Measurements from ENCODE around the gene TRMT61B.

The TRMT61B gene

DNA sequence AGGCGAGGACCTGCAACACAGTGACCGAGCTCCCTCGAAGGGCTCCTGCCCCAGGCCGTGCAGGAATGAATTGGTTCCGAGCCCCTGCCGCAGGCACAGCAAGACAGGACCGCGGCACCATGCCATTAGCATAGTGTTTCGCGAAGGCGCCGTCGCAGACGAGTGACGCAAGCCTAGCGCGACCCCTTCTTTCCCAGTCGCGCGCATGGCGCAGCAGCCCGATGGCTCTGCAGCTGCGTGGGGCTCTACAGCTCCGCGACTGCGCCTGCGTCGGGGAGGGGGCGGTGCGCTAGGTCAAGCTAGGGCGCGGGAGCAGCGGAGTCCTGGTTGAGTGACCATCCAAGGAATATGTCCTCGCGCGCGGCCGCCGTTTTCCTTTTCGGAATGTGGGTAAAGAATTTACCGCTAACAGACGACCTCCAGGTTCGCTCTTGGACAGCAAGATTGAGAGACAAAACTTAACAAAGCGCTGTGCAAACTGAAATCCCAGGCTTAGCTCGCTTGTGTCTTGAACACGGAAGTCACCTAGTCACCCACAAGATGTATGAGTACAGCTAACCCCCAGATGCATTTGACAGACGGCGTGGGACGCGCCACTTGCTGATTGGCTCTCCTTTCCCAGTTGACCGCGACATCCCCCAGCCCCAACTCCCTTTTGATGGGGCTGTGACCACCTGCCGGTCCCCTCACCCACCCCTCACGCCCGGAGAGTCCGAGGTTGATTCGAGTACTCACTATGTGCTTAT lies at the start of gene TRMT61B:
TRMT61B (minus strand) TSS at position 164 of the 746 bp plus-strand sequence; CDS start at position 132, 32 bp downstream.
- no peaks in the 10 kb centered on the region for H3K9me3 Mint-ChIP-seq
- peaks cover 22% of the 10 kb centered on the region for H3K36me3 Mint-ChIP-seq (ENCODE audit: low read depth)
- peaks cover 1% of the 10 kb centered on the region for H3K27me3 Mint-ChIP-seq

DNA sequence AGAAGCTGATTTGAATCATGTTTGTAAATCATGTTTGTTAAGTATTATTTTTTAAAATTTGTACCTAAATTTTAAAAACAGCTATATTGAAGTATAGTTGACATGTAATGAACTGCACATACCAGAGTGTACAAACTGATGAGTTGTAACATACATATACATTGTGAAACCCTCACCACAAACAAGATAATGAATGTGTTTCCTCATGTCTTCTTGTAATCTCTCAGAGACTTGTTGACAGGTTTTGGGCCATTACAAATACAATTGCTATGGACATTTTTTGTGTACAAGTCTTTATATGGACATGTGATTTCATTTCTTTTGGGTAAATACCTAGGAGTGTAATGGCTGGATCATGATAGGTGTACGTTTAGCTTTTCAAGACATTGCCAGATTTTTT lies 45.8 kb upstream of the TRMT61B start:
- Mint-ChIP-seq H3K4me1 (ENCODE audit: low read depth) (no peaks in the 10 kb centered on the region), H3K27me3 (no peaks in the 10 kb centered on the region), H3K9me3 (no peaks in the 10 kb centered on the region), H3K36me3 (ENCODE audit: low read depth) (peaks cover 90% of the 10 kb centered on the region), H3K27ac (no peak overlapping the region), H3K4me3 (no peak overlapping the region)
- intact Hi-C loops (cut with micrococcal nuclease) = no loop called here

More for the DNA sequence above, at the start of gene TRMT61B:
- peak within 1 kb of the TSS; percentile 95 for H3K4me3 Mint-ChIP-seq
- H3K4me1 Mint-ChIP-seq (ENCODE audit: low read depth) = peaks cover 26% of the 10 kb centered on the region
- intact Hi-C loops (cut with micrococcal nuclease) = loop anchor here (1.0 kb wide), 1 partner anchor 24 kb away; the partner anchor contains the start of gene WDR43
- H3K27ac Mint-ChIP-seq = peak within 1 kb of the TSS; percentile 93

- peaks cover 4% of the 10 kb centered on the region for H3K4me1 Mint-ChIP-seq (ENCODE audit: low read depth)
- intact Hi-C loops (cut with micrococcal nuclease) = no loop called here
- H3K27me3 Mint-ChIP-seq = no peaks in the 10 kb centered on the region
- no peak overlapping the region for H3K4me3 Mint-ChIP-seq
- peaks cover 93% of the 10 kb centered on the region for H3K36me3 Mint-ChIP-seq (ENCODE audit: low read depth)
- H3K27ac Mint-ChIP-seq = no peak overlapping the region
- no peaks in the 10 kb centered on the region for H3K9me3 Mint-ChIP-seq
Observed at GRCh38 chr2:28909655-28910353, 39.7 kb upstream of the TRMT61B start.

- H3K9me3 Mint-ChIP-seq = no peaks in the 10 kb centered on the region
- H3K27me3 Mint-ChIP-seq = no peaks in the 10 kb centered on the region
- no peak overlapping the region for H3K27ac Mint-ChIP-seq
- peaks cover 6% of the 10 kb centered on the region for H3K4me1 Mint-ChIP-seq (ENCODE audit: low read depth)
- peaks cover 87% of the 10 kb centered on the region for H3K36me3 Mint-ChIP-seq (ENCODE audit: low read depth)
- intact Hi-C loops (cut with micrococcal nuclease) = no loop called here
- H3K4me3 Mint-ChIP-seq = no peak overlapping the region
Observed at GRCh38 chr2:28908172-28908571, 38.1 kb upstream of the TRMT61B start.

GRCh38 chr2:28906821-28907220 lies 36.7 kb upstream of the TRMT61B start:
- peaks cover 6% of the 10 kb centered on the region for H3K4me1 Mint-ChIP-seq (ENCODE audit: low read depth)
- no peak overlapping the region for H3K4me3 Mint-ChIP-seq
- peaks cover 83% of the 10 kb centered on the region for H3K36me3 Mint-ChIP-seq (ENCODE audit: low read depth)
- no peaks in the 10 kb centered on the region for H3K27me3 Mint-ChIP-seq
- intact Hi-C loops (cut with micrococcal nuclease) = no loop called here
- H3K27ac Mint-ChIP-seq = no peak overlapping the region
- no peaks in the 10 kb centered on the region for H3K9me3 Mint-ChIP-seq

DNA sequence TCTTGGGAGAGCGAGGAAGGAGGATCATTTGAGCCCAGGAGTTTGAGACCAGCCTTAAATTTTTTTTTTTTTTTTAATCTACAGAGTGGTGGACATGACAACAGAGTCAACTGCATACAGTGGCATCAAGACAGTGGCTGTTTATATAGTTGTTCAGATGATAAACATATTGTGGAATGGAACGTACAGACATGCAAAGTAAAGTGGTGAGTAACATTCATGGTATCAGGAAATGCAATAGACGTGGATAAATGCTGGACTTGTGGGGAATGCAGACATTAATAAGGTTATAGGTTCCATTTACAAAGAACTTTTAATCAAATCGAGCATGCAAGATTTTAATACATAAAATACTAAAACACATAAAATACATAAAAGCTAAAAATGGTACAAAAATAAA lies 36.3 kb upstream of the TRMT61B start:
- no peak overlapping the region for H3K4me3 Mint-ChIP-seq
- no peaks in the 10 kb centered on the region for H3K9me3 Mint-ChIP-seq
- intact Hi-C loops (cut with micrococcal nuclease) = no loop called here
- H3K36me3 Mint-ChIP-seq (ENCODE audit: low read depth) = peaks cover 83% of the 10 kb centered on the region
- H3K27me3 Mint-ChIP-seq = no peaks in the 10 kb centered on the region
- no peak overlapping the region for H3K27ac Mint-ChIP-seq
- peaks cover 10% of the 10 kb centered on the region for H3K4me1 Mint-ChIP-seq (ENCODE audit: low read depth)

DNA sequence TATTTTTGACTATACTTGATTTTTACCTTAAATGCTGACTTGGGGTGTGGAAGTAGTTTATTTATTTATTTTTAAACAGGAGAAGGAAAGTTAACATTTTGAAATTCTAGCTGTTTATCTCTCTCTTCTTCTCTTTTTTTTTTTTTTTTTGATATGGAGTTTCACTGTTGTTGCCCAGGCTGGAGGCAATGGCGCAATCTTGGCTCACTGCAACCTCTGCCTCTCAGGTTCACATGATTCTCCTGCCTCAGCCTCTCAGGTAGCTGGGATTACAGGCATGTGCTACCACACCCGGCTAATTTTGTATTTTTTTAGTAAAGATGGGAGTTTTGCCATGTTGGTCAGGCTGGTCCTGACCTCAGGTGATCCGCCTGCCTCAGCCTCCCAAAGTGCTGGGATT lies 35.4 kb upstream of the TRMT61B start:
- Mint-ChIP-seq H3K27me3 (no peaks in the 10 kb centered on the region), H3K9me3 (no peaks in the 10 kb centered on the region), H3K4me1 (ENCODE audit: low read depth) (peaks cover 16% of the 10 kb centered on the region), H3K27ac (no peak overlapping the region), H3K4me3 (no peak overlapping the region), H3K36me3 (ENCODE audit: low read depth) (peaks cover 77% of the 10 kb centered on the region)
- intact Hi-C loops (cut with micrococcal nuclease) = no loop called here

GRCh38 chr2:28904802-28905457 lies 34.8 kb upstream of the TRMT61B start:
- Mint-ChIP-seq H3K9me3 (no peaks in the 10 kb centered on the region), H3K27me3 (no peaks in the 10 kb centered on the region), H3K4me3 (no peak overlapping the region), H3K36me3 (ENCODE audit: low read depth) (peaks cover 71% of the 10 kb centered on the region), H3K27ac (no peak overlapping the region), H3K4me1 (ENCODE audit: low read depth) (peaks cover 16% of the 10 kb centered on the region)
- intact Hi-C loops (cut with micrococcal nuclease) = no loop called here

DNA sequence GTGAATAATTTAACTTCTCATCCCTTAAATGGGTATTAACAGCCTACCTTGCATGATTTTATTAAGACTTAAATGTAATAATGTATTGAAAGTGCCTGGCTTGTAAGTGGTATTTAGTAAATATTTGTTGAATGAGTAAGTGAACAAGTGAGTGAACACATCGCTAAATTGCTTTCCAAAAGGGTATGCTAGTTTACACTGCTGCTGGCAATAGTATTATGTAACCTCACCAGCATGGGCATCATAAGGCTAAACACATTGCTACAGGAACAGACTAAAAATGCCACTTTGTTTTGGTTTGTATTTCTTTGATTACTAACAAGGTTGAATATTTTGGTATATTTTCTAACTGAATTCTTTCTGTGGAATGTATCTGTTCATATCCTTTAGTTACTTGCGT lies 34.2 kb upstream of the TRMT61B start:
- Mint-ChIP-seq H3K36me3 (ENCODE audit: low read depth) (peaks cover 65% of the 10 kb centered on the region), H3K4me1 (ENCODE audit: low read depth) (peaks cover 18% of the 10 kb centered on the region), H3K27ac (no peak overlapping the region), H3K4me3 (no peak overlapping the region), H3K9me3 (no peaks in the 10 kb centered on the region), H3K27me3 (no peaks in the 10 kb centered on the region)
- intact Hi-C loops (cut with micrococcal nuclease) = no loop called here

GRCh38 chr2:28902584-28902983 lies 32.5 kb upstream of the TRMT61B start:
- peaks cover 48% of the 10 kb centered on the region for H3K36me3 Mint-ChIP-seq (ENCODE audit: low read depth)
- no peaks in the 10 kb centered on the region for H3K9me3 Mint-ChIP-seq
- intact Hi-C loops (cut with micrococcal nuclease) = no loop called here
- no peak overlapping the region for H3K4me3 Mint-ChIP-seq
- H3K27ac Mint-ChIP-seq = no peak overlapping the region
- no peaks in the 10 kb centered on the region for H3K27me3 Mint-ChIP-seq
- H3K4me1 Mint-ChIP-seq (ENCODE audit: low read depth) = peaks cover 32% of the 10 kb centered on the region

DNA sequence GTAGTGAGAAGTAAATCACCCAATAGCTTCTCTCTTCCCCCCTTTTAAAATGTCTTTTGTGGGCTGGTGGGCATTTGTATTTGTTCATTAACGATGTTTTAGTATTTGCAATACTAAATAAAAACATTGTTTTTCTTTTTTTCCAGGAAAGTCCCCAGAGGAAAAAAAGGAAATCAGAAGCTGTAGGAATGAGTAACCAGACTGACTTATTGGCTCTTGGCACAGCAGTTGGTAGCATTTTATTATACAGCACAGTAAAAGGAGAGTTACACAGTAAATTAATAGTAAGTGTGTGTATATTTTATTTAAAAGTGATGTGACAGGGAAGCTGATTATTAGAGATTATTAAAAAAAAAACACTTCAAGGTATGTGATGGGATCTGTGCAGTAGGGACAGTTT lies 31.7 kb upstream of the TRMT61B start:
- H3K4me3 Mint-ChIP-seq = no peak overlapping the region
- no peaks in the 10 kb centered on the region for H3K27me3 Mint-ChIP-seq
- H3K36me3 Mint-ChIP-seq (ENCODE audit: low read depth) = peaks cover 40% of the 10 kb centered on the region
- H3K27ac Mint-ChIP-seq = peak overlapping the region; percentile 39
- intact Hi-C loops (cut with micrococcal nuclease) = no loop called here
- H3K9me3 Mint-ChIP-seq = no peaks in the 10 kb centered on the region
- H3K4me1 Mint-ChIP-seq (ENCODE audit: low read depth) = peaks cover 37% of the 10 kb centered on the region

- Mint-ChIP-seq H3K27ac (peak overlapping the region; percentile 39), H3K36me3 (ENCODE audit: low read depth) (peaks cover 34% of the 10 kb centered on the region), H3K4me3 (no peak overlapping the region), H3K27me3 (no peaks in the 10 kb centered on the region), H3K4me1 (ENCODE audit: low read depth) (peaks cover 37% of the 10 kb centered on the region), H3K9me3 (no peaks in the 10 kb centered on the region)
- intact Hi-C loops (cut with micrococcal nuclease) = no loop called here
Observed at GRCh38 chr2:28901202-28901601, 31.1 kb upstream of the TRMT61B start.

DNA sequence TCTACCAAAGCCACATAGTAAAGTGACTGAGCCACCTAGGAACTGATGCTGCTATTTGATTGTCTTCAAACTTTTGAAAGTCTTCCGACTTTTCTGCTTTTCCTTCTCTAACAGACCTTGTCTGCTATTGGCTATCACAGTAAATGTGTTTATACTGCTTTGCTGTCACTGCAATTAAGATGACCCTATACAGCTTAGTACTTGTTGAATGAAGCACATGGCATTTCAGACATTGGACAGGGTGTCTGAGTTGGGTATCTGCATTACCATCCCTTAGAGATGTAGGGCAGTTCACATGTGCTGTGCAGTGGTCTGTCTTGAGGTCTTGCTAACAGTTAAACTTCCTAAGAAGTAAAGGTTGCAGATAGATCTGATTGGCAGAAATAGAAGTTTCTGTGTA lies 27.9 kb upstream of the TRMT61B start:
- intact Hi-C loops (cut with micrococcal nuclease) = loop anchor here (10.0 kb wide), 1 partner anchor 333 kb away; no protein-coding TSS in a partner anchor
- H3K27me3 Mint-ChIP-seq = no peaks in the 10 kb centered on the region
- peaks cover 36% of the 10 kb centered on the region for H3K4me1 Mint-ChIP-seq (ENCODE audit: low read depth)
- H3K27ac Mint-ChIP-seq = no peak overlapping the region
- no peak overlapping the region for H3K4me3 Mint-ChIP-seq
- peaks cover 22% of the 10 kb centered on the region for H3K36me3 Mint-ChIP-seq (ENCODE audit: low read depth)
- no peaks in the 10 kb centered on the region for H3K9me3 Mint-ChIP-seq

GRCh38 chr2:28896906-28897305 lies 26.8 kb upstream of the TRMT61B start:
- no peaks in the 10 kb centered on the region for H3K9me3 Mint-ChIP-seq
- H3K4me1 Mint-ChIP-seq (ENCODE audit: low read depth) = peaks cover 36% of the 10 kb centered on the region
- H3K4me3 Mint-ChIP-seq = no peak overlapping the region
- no peaks in the 10 kb centered on the region for H3K27me3 Mint-ChIP-seq
- intact Hi-C loops (cut with micrococcal nuclease) = loop anchor here (10.0 kb wide), 1 partner anchor 332 kb away; no protein-coding TSS in a partner anchor
- H3K36me3 Mint-ChIP-seq (ENCODE audit: low read depth) = peaks cover 14% of the 10 kb centered on the region
- no peak overlapping the region for H3K27ac Mint-ChIP-seq
